GM10248 (cell line): ENCODE data around the gene NEK1.

Experiments
- CTCF ChIA-PET: fragments of 300-600 bp; sonication (Branson Sonifier 250); formaldehyde crosslinking; extraction: SDS; loops from one replicate; lab custom pipeline; 2021; ENCODE audit warnings: antibody characterized with exemption; lab: Yijun Ruan, JAX
- POLR2A ChIA-PET: fragments of 350-650 bp; sonication (Branson Sonifier 250); formaldehyde crosslinking; extraction: SDS; loops from one replicate; lab custom pipeline; 2020; ENCODE audit warnings: antibody characterized with exemption; lab: Yijun Ruan, JAX
- DNase-seq: peaks from one replicate; pipeline ENCODE4 v3.0.0; 2012; ENCODE audit errors: extremely low spot score
- TF ChIP-seq, protein P1 (sequence below): IDR thresholded peaks from 2 replicates; pipeline ENCODE4 v1.5.1; 2012; ENCODE audit warnings: mild to moderate bottlenecking, low read depth; ENCODE audit errors: extremely low read depth, missing control alignments, control extremely low read depth

Gene NEK1

GRCh38 chr4:169658975-169659715 lies 46.8 kb upstream of the NEK1 start:
- ChIA-PET POLR2A (interaction anchor here (1.3 kb wide), 1 partner anchor 39 kb away, joined by 4 read pairs; the partner anchor contains the start of gene CLCN3), CTCF (interaction anchor here (1.2 to 3.3 kb wide), 7 partner anchors 9 to 46 kb away, joined by 3 to 16 read pairs (median 6); partner anchors contain the start of genes CLCN3 and NEK1)
- TF ChIP-seq, protein P1, sequence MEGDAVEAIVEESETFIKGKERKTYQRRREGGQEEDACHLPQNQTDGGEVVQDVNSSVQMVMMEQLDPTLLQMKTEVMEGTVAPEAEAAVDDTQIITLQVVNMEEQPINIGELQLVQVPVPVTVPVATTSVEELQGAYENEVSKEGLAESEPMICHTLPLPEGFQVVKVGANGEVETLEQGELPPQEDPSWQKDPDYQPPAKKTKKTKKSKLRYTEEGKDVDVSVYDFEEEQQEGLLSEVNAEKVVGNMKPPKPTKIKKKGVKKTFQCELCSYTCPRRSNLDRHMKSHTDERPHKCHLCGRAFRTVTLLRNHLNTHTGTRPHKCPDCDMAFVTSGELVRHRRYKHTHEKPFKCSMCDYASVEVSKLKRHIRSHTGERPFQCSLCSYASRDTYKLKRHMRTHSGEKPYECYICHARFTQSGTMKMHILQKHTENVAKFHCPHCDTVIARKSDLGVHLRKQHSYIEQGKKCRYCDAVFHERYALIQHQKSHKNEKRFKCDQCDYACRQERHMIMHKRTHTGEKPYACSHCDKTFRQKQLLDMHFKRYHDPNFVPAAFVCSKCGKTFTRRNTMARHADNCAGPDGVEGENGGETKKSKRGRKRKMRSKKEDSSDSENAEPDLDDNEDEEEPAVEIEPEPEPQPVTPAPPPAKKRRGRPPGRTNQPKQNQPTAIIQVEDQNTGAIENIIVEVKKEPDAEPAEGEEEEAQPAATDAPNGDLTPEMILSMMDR, result no peak
- DNase-seq, result no peak

DNA sequence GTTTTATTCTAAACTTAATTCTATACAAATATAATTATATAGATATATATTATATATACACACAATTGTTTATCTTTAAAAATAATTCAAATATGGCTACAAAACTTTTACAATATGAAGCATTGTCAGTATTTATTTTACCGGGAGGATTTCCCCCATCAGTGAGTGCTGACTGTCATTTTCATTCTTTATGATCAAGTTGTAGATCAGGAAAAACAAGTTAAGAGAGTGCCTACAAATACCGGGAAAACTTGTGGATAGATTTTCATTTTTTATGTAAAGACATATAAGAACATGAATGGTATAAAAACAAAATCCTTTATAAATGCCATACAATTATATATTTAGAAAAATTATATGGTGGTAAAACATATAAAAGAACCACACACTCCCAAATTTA lies 45.8 kb upstream of the NEK1 start:
- ChIA-PET POLR2A (no interaction called here), CTCF (interaction anchor here (1.4 to 3.3 kb wide), 3 partner anchors 16 to 45 kb away, joined by 3 to 16 read pairs (median 12); partner anchors contain the start of gene NEK1)
- no peak for DNase-seq
- TF ChIP-seq, protein P1, result no peak

- ChIA-PET CTCF (interaction anchor here (1.2 to 3.4 kb wide), 2 partner anchors 14 to 16 kb away, joined by 3 to 11 read pairs; no protein-coding TSS in a partner anchor), POLR2A (no interaction called here)
- no peak for DNase-seq
- TF ChIP-seq, protein P1, result no peak
Observed at GRCh38 chr4:169657470-169658107, 45.2 kb upstream of the NEK1 start.

- ChIA-PET POLR2A (interaction anchor here (0.7 kb wide), 1 partner anchor 1068 kb away, joined by 3 read pairs; no protein-coding TSS in a partner anchor), CTCF (interaction anchor here (1.0 to 3.4 kb wide), 2 partner anchors 9 to 11 kb away, joined by 3 to 11 read pairs; no protein-coding TSS in a partner anchor)
- TF ChIP-seq, protein P1, result no peak
- no peak for DNase-seq
Observed at GRCh38 chr4:169655401-169655800, 43.0 kb upstream of the NEK1 start.

- DNase-seq, result no peak
- ChIA-PET POLR2A (no interaction called here), CTCF (interaction anchor here (0.7 to 1.5 kb wide), 7 partner anchors 10 to 34 kb away, joined by 3 to 5 read pairs (median 3); partner anchors contain the start of gene CLCN3)
- TF ChIP-seq, protein P1, result no peak
Observed at GRCh38 chr4:169652535-169652934, 40.2 kb upstream of the NEK1 start.

GRCh38 chr4:169650227-169650936 lies 38.0 kb upstream of the NEK1 start:
- DNase-seq, result no peak
- ChIA-PET CTCF (interaction anchor here (1.0 to 2.6 kb wide), 4 partner anchors 10 to 31 kb away, joined by 4 to 10 read pairs (median 6); partner anchors contain the start of gene CLCN3), POLR2A (no interaction called here)
- TF ChIP-seq, protein P1, result no peak
